Vagina (tissue), 2 donors: ENCODE results near the gene NEAT1. TPM values are rescaled to one million over a fixed set of nuclear protein-coding genes. Genes with fewer than 3 reads are reported as not detected.
A peak's percentile ranks its signal among the peaks of the same experiment; 100 is the strongest.

Experiments used
- DNase-seq, 2 donors: peaks; one replicate each; pipeline ENCODE4 v3.0.0-alpha.2; 2017; ENCODE audit errors: extremely low spot score in 2 of 2
- H3K27ac ChIP-seq: fragments of 200-600 bp; sonication (generic); one replicate; pipeline ENCODE4 v1.5.1; 2019
- H3K27me3 ChIP-seq: fragments of 200-600 bp; sonication (generic); one replicate; pipeline ENCODE4 v1.5.1; 2019
- H3K36me3 ChIP-seq, 2 donors: fragments of 200-600 bp; sonication (generic); one replicate each; pipeline ENCODE4 v1.5.1; 2017 to 2019
- H3K4me1 ChIP-seq: fragments of 200-600 bp; sonication (generic); one replicate; pipeline ENCODE4 v1.5.1; 2019
- H3K4me3 ChIP-seq, 2 donors: fragments of 200-600 bp; sonication (generic); 1 replicate in 1 of 2; 2 replicates in 1 of 2; pipeline ENCODE4 v1.5.1; 2016 to 2019
- H3K9me3 ChIP-seq: fragments of 200-600 bp; sonication (generic); one replicate; pipeline ENCODE4 v1.5.1; 2019
- CTCF ChIP-seq, 3 experiments: fragments of 450-650 bp in 2 of 3; fragments of 200-600 bp in 1 of 3; sonication (generic) in 1 of 3; IDR thresholded peaks; one replicate each; pipeline ENCODE4 v1.5.1; 2017 to 2019; ENCODE audit warnings: antibody characterized with exemption in 3 of 3, mild to moderate bottlenecking in 2 of 3, moderate library complexity in 2 of 3
- POLR2A ChIP-seq, 2 donors: fragments of 450-650 bp; IDR thresholded peaks; one replicate each; pipeline ENCODE4 v1.6.1; 2017; ENCODE audit warnings: antibody characterized with exemption in 2 of 2, mild to moderate bottlenecking in 2 of 2, moderate library complexity in 2 of 2
- POLR2AphosphoS5 ChIP-seq, 2 donors: sonication (generic); formaldehyde crosslinking; IDR thresholded peaks; one replicate each; pipeline ENCODE4 v1.9.0; 2017; ENCODE audit warnings: antibody characterized with exemption in 2 of 2, mild to moderate bottlenecking in 2 of 2, low read depth in 1 of 2; ENCODE audit not compliant: insufficient read depth in 1 of 2
- intact Hi-C: fragments of 100-400 bp; cut with DNase I; formaldehyde crosslinking; loops from one replicate; pipeline ENCODE4 v1.15.1; 2023
- total RNA-seq: library from RNA; depleted of rRNA; stranded (reverse); fragments of >200 nt; gene quantifications from one replicate; pipeline ENCODE4 v1.2.3, GENCODE V29; 2016

Gene NEAT1
- total RNA-seq, 1 donor from 2014 or later, result 857 TPM

DNA sequence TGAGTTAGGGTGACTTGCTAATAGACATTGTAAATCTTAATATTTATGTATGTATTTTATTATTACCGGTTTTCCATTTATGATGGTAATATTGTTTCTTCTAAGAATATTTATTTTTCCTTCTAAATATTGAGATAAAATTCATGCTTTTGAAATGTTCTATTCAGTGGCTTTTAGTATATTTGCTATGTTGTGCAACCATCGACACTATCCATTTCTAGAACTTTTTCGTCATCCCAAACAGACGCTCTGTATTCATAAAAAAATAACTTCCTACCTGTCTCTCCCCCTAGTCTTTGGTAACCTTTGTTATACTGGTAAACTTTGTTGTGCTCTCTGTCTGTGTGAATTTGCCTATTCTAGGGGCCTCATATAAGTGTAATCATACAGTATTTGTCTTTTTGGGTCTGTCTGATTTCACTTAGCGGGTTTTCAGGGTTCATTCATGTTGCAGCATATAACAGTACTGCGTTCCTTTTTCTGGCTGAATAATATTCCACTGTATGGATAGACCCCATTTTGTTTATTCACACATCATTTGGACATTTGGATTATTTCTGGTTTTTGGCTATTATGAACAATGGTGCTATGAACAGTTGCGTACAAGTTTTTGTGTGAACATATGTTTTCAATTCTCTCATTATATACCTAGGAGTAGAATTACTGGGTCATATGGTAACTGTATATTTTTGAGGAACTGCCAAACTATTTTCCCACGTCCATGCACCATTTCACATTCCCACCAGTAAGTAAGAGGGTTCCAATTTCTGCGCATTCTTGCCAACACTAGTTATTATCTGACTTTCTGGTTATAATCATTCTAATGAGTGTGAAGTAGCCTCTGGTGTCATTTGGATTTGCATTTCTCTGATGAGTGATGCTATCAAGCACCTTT is 15.9 kb downstream of the NEAT1 start:
- Histone ChIP-seq H3K9me3 (no peaks in the 10 kb centered on the region), H3K4me1 (peaks cover 83% of the 10 kb centered on the region), H3K4me3 (no peak overlapping the region), H3K27ac (peak overlapping the region; percentile 65), H3K27me3 (no peaks in the 10 kb centered on the region), H3K36me3 (peaks cover 0 to 61% of the 10 kb centered on the region in 2 donors)
- TF ChIP-seq CTCF (IDR thresholded peaks at IDR 0.05), result no peak
- TF ChIP-seq POLR2AphosphoS5 (IDR thresholded peaks at IDR 0.05; ENCODE audit: insufficient read depth in 1 of 2, low read depth in 1 of 2), result no peak
- TF ChIP-seq POLR2A (IDR thresholded peaks at IDR 0.05), result no peak
- intact Hi-C loops, result no loop called here
- DNase-seq, result no peak

- Histone ChIP-seq H3K9me3 (no peaks in the 10 kb centered on the region), H3K36me3 (peaks cover 0 to 63% of the 10 kb centered on the region in 2 donors), H3K27ac (peak overlapping the region; percentile 65), H3K27me3 (no peaks in the 10 kb centered on the region), H3K4me3 (no peak overlapping the region), H3K4me1 (peaks cover 87% of the 10 kb centered on the region)
- DNase-seq, result no peak
- TF ChIP-seq POLR2AphosphoS5 (IDR thresholded peaks at IDR 0.05; ENCODE audit: insufficient read depth in 1 of 2, low read depth in 1 of 2) (no peak), CTCF (IDR thresholded peaks at IDR 0.05) (no peak), POLR2A (IDR thresholded peaks at IDR 0.05) (no peak)
- intact Hi-C loops, result no loop called here
These were observed 17.0 kb downstream of the NEAT1 start for GRCh38 chr11:65439331-65440181.

- peaks cover 0 to 56% of the 10 kb centered on the region in 2 donors for H3K36me3 ChIP-seq
- H3K9me3 ChIP-seq, result no peaks in the 10 kb centered on the region
- H3K4me3 ChIP-seq, result no peak overlapping the region
- no peaks in the 10 kb centered on the region for H3K27me3 ChIP-seq
- no peak for TF ChIP-seq POLR2AphosphoS5 (IDR thresholded peaks at IDR 0.05; ENCODE audit: insufficient read depth in 1 of 2, low read depth in 1 of 2)
- TF ChIP-seq POLR2A (IDR thresholded peaks at IDR 0.05), result no peak
- TF ChIP-seq CTCF (IDR thresholded peaks at IDR 0.05), result no peak
- intact Hi-C loops, result no loop called here
- H3K4me1 ChIP-seq, result peaks cover 88% of the 10 kb centered on the region
- no peak for DNase-seq
- peak overlapping the region; percentile 65 for H3K27ac ChIP-seq
These were observed 18.4 kb downstream of the NEAT1 start for GRCh38 chr11:65440831-65441499.

- Histone ChIP-seq H3K9me3 (no peaks in the 10 kb centered on the region), H3K36me3 (peaks cover 0 to 40% of the 10 kb centered on the region in 2 donors), H3K4me1 (peaks cover 82% of the 10 kb centered on the region), H3K4me3 (no peak overlapping the region), H3K27ac (peak overlapping the region; percentile 84), H3K27me3 (no peaks in the 10 kb centered on the region)
- TF ChIP-seq POLR2A (IDR thresholded peaks at IDR 0.05) (no peak), CTCF (IDR thresholded peaks at IDR 0.05) (no peak), POLR2AphosphoS5 (IDR thresholded peaks at IDR 0.05; ENCODE audit: insufficient read depth in 1 of 2, low read depth in 1 of 2) (no peak)
- intact Hi-C loops, result no loop called here
- no peak for DNase-seq
These were observed 20.3 kb downstream of the NEAT1 start for GRCh38 chr11:65442842-65443331.
